ENCODE results near the gene TSC22D1. TPM values are rescaled to one million over a fixed set of nuclear protein-coding genes. Genes with fewer than 3 reads are reported as not detected.

Gene TSC22D1
- total and polyA plus RNA-seq, 3 experiments from 2014 or later, result 8.5 to 10.3 (median 10.0) TPM

- H3K4me1 Mint-ChIP-seq, result peaks cover 37 to 40% (median 38%) of the 10 kb centered on the region in 3 donors
- ChIA-PET POLR2A (interaction anchor here (0.6 kb wide), 1 partner anchor 51 kb away, joined by 3 read pairs; no protein-coding TSS in a partner anchor), CTCF (no interaction called here)
These were observed 1.3 kb upstream of the TSC22D1 start for GRCh38 chr13:44577236-44578066.

GRCh38 chr13:44576351-44577235, 463 bp upstream of the TSC22D1 start:
- H3K4me1 ChIP-seq (ENCODE audit: insufficient read depth, low read length), result peaks cover 43% of the 10 kb centered on the region
- peaks cover 5% of the 10 kb centered on the region for H3K36me3 ChIP-seq (ENCODE audit: insufficient read depth, low read length)
- H3K27me3 ChIP-seq (ENCODE audit: insufficient read depth, low read length, poor library complexity, severe bottlenecking), result no peaks in the 10 kb centered on the region
- H3K4me1 Mint-ChIP-seq, result peaks cover 44 to 48% (median 46%) of the 10 kb centered on the region in 3 donors
- peak overlapping the region; percentile 78 for H3K27ac ChIP-seq (ENCODE audit: low read depth, low read length)
- CTCF ChIA-PET, result interaction anchor here (1.3 to 1.6 kb wide), 2 partner anchors 93 to 342 kb away, joined by 3 to 4 read pairs; no protein-coding TSS in a partner anchor
- peaks cover 0 to 13% (median 0%) of the 10 kb centered on the region in 3 donors for H3K36me3 Mint-ChIP-seq
- H3K4me3 ChIP-seq (ENCODE audit: low read length), result peak overlapping the region; percentile 80
- H3K4me3 Mint-ChIP-seq, result peak overlapping the region; percentile 96 to 100 (median 98)
- POLR2A ChIA-PET, result interaction anchor here (1.0 to 1.7 kb wide), 2 partner anchors 39 to 343 kb away, joined by 3 to 4 read pairs; no protein-coding TSS in a partner anchor
- H3K27ac Mint-ChIP-seq, result peak overlapping the region; percentile 93 to 99 (median 96)
- peak in 4 of 5 donors; percentile 21 to 55 (median 25) for DNase-seq
- H3K27me3 Mint-ChIP-seq, result peaks cover 0 to 4% of the 10 kb centered on the region in 2 donors
- no peaks in the 10 kb centered on the region for H3K9me3 Mint-ChIP-seq
- H3K9me3 ChIP-seq (ENCODE audit: low read length), result no peaks in the 10 kb centered on the region

More at GRCh38 chr13:44577236-44578066, 1.3 kb upstream of the TSC22D1 start:
- no peaks in the 10 kb centered on the region for H3K36me3 ChIP-seq (ENCODE audit: insufficient read depth, low read length)
- H3K27ac ChIP-seq (ENCODE audit: low read depth, low read length), result peak overlapping the region; percentile 78
- peak overlapping the region; percentile 92 to 99 (median 93) for H3K27ac Mint-ChIP-seq
- H3K9me3 Mint-ChIP-seq, result no peaks in the 10 kb centered on the region
- H3K4me1 ChIP-seq (ENCODE audit: insufficient read depth, low read length), result peaks cover 37% of the 10 kb centered on the region
- peaks cover 0 to 4% of the 10 kb centered on the region in 2 donors for H3K27me3 Mint-ChIP-seq
- DNase-seq, result peak; percentile 93 to 97 (median 94)
- H3K9me3 ChIP-seq (ENCODE audit: low read length), result no peaks in the 10 kb centered on the region
- peak overlapping the region; percentile 80 for H3K4me3 ChIP-seq (ENCODE audit: low read length)
- H3K36me3 Mint-ChIP-seq, result peaks cover 0 to 13% (median 0%) of the 10 kb centered on the region in 3 donors
- H3K4me3 Mint-ChIP-seq, result peak overlapping the region; percentile 91 to 100 (median 96)
- H3K27me3 ChIP-seq (ENCODE audit: insufficient read depth, low read length, poor library complexity, severe bottlenecking), result no peaks in the 10 kb centered on the region

- Mint-ChIP-seq H3K4me1 (peaks cover 50 to 58% (median 56%) of the 10 kb centered on the region in 3 donors), H3K9me3 (no peaks in the 10 kb centered on the region), H3K36me3 (peaks cover 0 to 13% (median 0%) of the 10 kb centered on the region in 3 donors), H3K27me3 (peaks cover 0 to 4% of the 10 kb centered on the region in 2 donors), H3K4me3 (peak overlapping the region; percentile 96 to 99 (median 97)), H3K27ac (peak overlapping the region; percentile 62 to 97 (median 94))
- peaks cover 43% of the 10 kb centered on the region for H3K4me1 ChIP-seq (ENCODE audit: insufficient read depth, low read length)
- ChIA-PET POLR2A (interaction anchor here (1.7 kb wide), 1 partner anchor 38 kb away, joined by 4 read pairs; no protein-coding TSS in a partner anchor), CTCF (interaction anchor here (0.7 to 1.6 kb wide), 2 partner anchors 76 to 343 kb away, joined by 3 to 4 read pairs; no protein-coding TSS in a partner anchor)
- peak overlapping the region; percentile 79 for H3K4me3 ChIP-seq (ENCODE audit: low read length)
- H3K27ac ChIP-seq (ENCODE audit: low read depth, low read length), result peak overlapping the region; percentile 78
- H3K27me3 ChIP-seq (ENCODE audit: insufficient read depth, low read length, poor library complexity, severe bottlenecking), result no peaks in the 10 kb centered on the region
- H3K36me3 ChIP-seq (ENCODE audit: insufficient read depth, low read length), result peaks cover 5% of the 10 kb centered on the region
- no peak for DNase-seq
- H3K9me3 ChIP-seq (ENCODE audit: low read length), result no peaks in the 10 kb centered on the region
These were observed 1.1 kb downstream of the TSC22D1 start for GRCh38 chr13:44575035-44575434.

- no peaks in the 10 kb centered on the region for H3K9me3 Mint-ChIP-seq
- Histone ChIP-seq H3K4me3 (ENCODE audit: low read length) (no peak overlapping the region), H3K36me3 (ENCODE audit: insufficient read depth, low read length) (peaks cover 5% of the 10 kb centered on the region), H3K4me1 (ENCODE audit: insufficient read depth, low read length) (peaks cover 43% of the 10 kb centered on the region), H3K27ac (ENCODE audit: low read depth, low read length) (no peak overlapping the region), H3K9me3 (ENCODE audit: low read length) (no peaks in the 10 kb centered on the region), H3K27me3 (ENCODE audit: insufficient read depth, low read length, poor library complexity, severe bottlenecking) (no peaks in the 10 kb centered on the region)
- peak overlapping the region; percentile 34 to 99 (median 97) for H3K4me3 Mint-ChIP-seq
- no peak for DNase-seq
- POLR2A ChIA-PET, result no interaction called here
- H3K27me3 Mint-ChIP-seq, result peaks cover 0 to 4% of the 10 kb centered on the region in 2 donors
- peaks cover 55 to 64% (median 62%) of the 10 kb centered on the region in 3 donors for H3K4me1 Mint-ChIP-seq
- peaks cover 0 to 15% (median 0%) of the 10 kb centered on the region in 3 donors for H3K36me3 Mint-ChIP-seq
- H3K27ac Mint-ChIP-seq, result peak overlapping the region in 5 of 8 donors; percentile 16 to 94 (median 93)
- CTCF ChIA-PET, result no interaction called here
These were observed 1.7 kb downstream of the TSC22D1 start for GRCh38 chr13:44574466-44574855.

GRCh38 chr13:44573790-44574465, 2.2 kb downstream of the TSC22D1 start:
- POLR2A ChIA-PET, result no interaction called here
- Histone ChIP-seq H3K36me3 (ENCODE audit: insufficient read depth, low read length) (peaks cover 5% of the 10 kb centered on the region), H3K9me3 (ENCODE audit: low read length) (no peaks in the 10 kb centered on the region), H3K4me3 (ENCODE audit: low read length) (no peak overlapping the region), H3K27me3 (ENCODE audit: insufficient read depth, low read length, poor library complexity, severe bottlenecking) (no peaks in the 10 kb centered on the region), H3K27ac (ENCODE audit: low read depth, low read length) (no peak overlapping the region), H3K4me1 (ENCODE audit: insufficient read depth, low read length) (peaks cover 43% of the 10 kb centered on the region)
- Mint-ChIP-seq H3K4me1 (peaks cover 58 to 68% (median 67%) of the 10 kb centered on the region in 3 donors), H3K27ac (peak overlapping the region in 3 of 8 donors; percentile 93 to 94 (median 93)), H3K9me3 (no peaks in the 10 kb centered on the region), H3K27me3 (peaks cover 0 to 4% of the 10 kb centered on the region in 2 donors), H3K36me3 (peaks cover 0 to 15% (median 2%) of the 10 kb centered on the region in 3 donors), H3K4me3 (peak overlapping the region in 6 of 7 donors; percentile 16 to 98 (median 78))
- no peak for DNase-seq
- CTCF ChIA-PET, result no interaction called here

- H3K9me3 Mint-ChIP-seq, result no peaks in the 10 kb centered on the region
- no peak overlapping the region for H3K27ac Mint-ChIP-seq
- H3K4me1 Mint-ChIP-seq, result peaks cover 62 to 71% (median 70%) of the 10 kb centered on the region in 3 donors
- Histone ChIP-seq H3K27ac (ENCODE audit: low read depth, low read length) (no peak overlapping the region), H3K27me3 (ENCODE audit: insufficient read depth, low read length, poor library complexity, severe bottlenecking) (no peaks in the 10 kb centered on the region), H3K4me3 (ENCODE audit: low read length) (no peak overlapping the region), H3K36me3 (ENCODE audit: insufficient read depth, low read length) (peaks cover 5% of the 10 kb centered on the region), H3K4me1 (ENCODE audit: insufficient read depth, low read length) (peaks cover 41% of the 10 kb centered on the region), H3K9me3 (ENCODE audit: low read length) (no peaks in the 10 kb centered on the region)
- H3K27me3 Mint-ChIP-seq, result peaks cover 0 to 4% of the 10 kb centered on the region in 2 donors
- H3K36me3 Mint-ChIP-seq, result peaks cover 0 to 12% (median 2%) of the 10 kb centered on the region in 3 donors
- ChIA-PET POLR2A (no interaction called here), CTCF (no interaction called here)
- DNase-seq, result no peak
- peak overlapping the region in 3 of 7 donors; percentile 21 to 96 (median 49) for H3K4me3 Mint-ChIP-seq
These were observed 3.1 kb downstream of the TSC22D1 start for GRCh38 chr13:44573071-44573470.

GRCh38 chr13:44566601-44567000, 9.5 kb downstream of the TSC22D1 start:
- Mint-ChIP-seq H3K27me3 (no peaks in the 10 kb centered on the region), H3K4me1 (peaks cover 44 to 66% (median 62%) of the 10 kb centered on the region in 3 donors), H3K27ac (no peak overlapping the region), H3K9me3 (no peaks in the 10 kb centered on the region), H3K4me3 (no peak overlapping the region), H3K36me3 (peaks cover 0 to 2% (median 2%) of the 10 kb centered on the region in 3 donors)
- H3K4me1 ChIP-seq (ENCODE audit: insufficient read depth, low read length), result peaks cover 4% of the 10 kb centered on the region
- H3K27me3 ChIP-seq (ENCODE audit: insufficient read depth, low read length, poor library complexity, severe bottlenecking), result no peaks in the 10 kb centered on the region
- H3K27ac ChIP-seq (ENCODE audit: low read depth, low read length), result no peak overlapping the region
- POLR2A ChIA-PET, result no interaction called here
- no peaks in the 10 kb centered on the region for H3K36me3 ChIP-seq (ENCODE audit: insufficient read depth, low read length)
- no peak overlapping the region for H3K4me3 ChIP-seq (ENCODE audit: low read length)
- CTCF ChIA-PET, result no interaction called here
- DNase-seq, result no peak
- H3K9me3 ChIP-seq (ENCODE audit: low read length), result no peaks in the 10 kb centered on the region

All from CD8-positive, alpha-beta memory T cell (primary cell).